ENCODE measurements around the gene BUB3.

Gene BUB3

GRCh38 chr10:123203393-123204126 is 49.4 kb downstream of the BUB3 start:
- no peak for DNase-seq (ENCODE audit: low read depth, low spot score)

- DNase-seq (ENCODE audit: low read depth, low spot score): no peak
These were observed 49.9 kb downstream of the BUB3 start for GRCh38 chr10:123204127-123204461.

- no peak for DNase-seq (ENCODE audit: low read depth, low spot score)
These were observed 50.8 kb downstream of the BUB3 start for GRCh38 chr10:123205041-123205440.

- DNase-seq (ENCODE audit: low read depth, low spot score): no peak
These were observed 57.9 kb downstream of the BUB3 start for GRCh38 chr10:123212063-123212462.

GRCh38 chr10:123212640-123213039 is 58.4 kb downstream of the BUB3 start:
- DNase-seq (ENCODE audit: low read depth, low spot score): no peak

GRCh38 chr10:123213192-123213591 is 59.0 kb downstream of the BUB3 start:
- DNase-seq (ENCODE audit: low read depth, low spot score): no peak
